ENCODE results near the gene LCE2B. TPM values are rescaled to one million over a fixed set of nuclear protein-coding genes. Genes with fewer than 3 reads are reported as not detected.

LCE2B gene
- total and polyA plus RNA-seq, 4 experiments from 2014 or later = not detected

- no peaks in the 10 kb centered on the region for H3K4me1 ChIP-seq (ENCODE audit: insufficient read depth, low read length)
- no peak overlapping the region for H3K4me3 ChIP-seq (ENCODE audit: low read length in 2 of 2)
- Mint-ChIP-seq H3K27ac (no peak overlapping the region), H3K36me3 (no peaks in the 10 kb centered on the region), H3K9me3 (no peaks in the 10 kb centered on the region), H3K27me3 (peaks cover 21 to 24% of the 10 kb centered on the region in 2 donors), H3K4me1 (no peaks in the 10 kb centered on the region), H3K4me3 (no peak overlapping the region)
- H3K9me3 ChIP-seq (ENCODE audit: control insufficient read depth in 1 of 2, low read length in 2 of 2) = no peaks in the 10 kb centered on the region
- H3K27ac ChIP-seq (ENCODE audit: low read depth, low read length) = no peak overlapping the region
- POLR2A ChIA-PET (ENCODE audit: partially characterized antibody) = no interaction called here
- no peak for DNase-seq
- CTCF ChIA-PET (ENCODE audit: partially characterized antibody) = no interaction called here
- intact Hi-C loops (cut with micrococcal nuclease) = no loop called here
- H3K36me3 ChIP-seq (ENCODE audit: insufficient read depth, low read length) = no peaks in the 10 kb centered on the region
- H3K27me3 ChIP-seq (ENCODE audit: insufficient read depth, low read length) = no peaks in the 10 kb centered on the region
Measured at GRCh38 chr1:152681616-152682015, 4.3 kb upstream of the LCE2B start.

DNA sequence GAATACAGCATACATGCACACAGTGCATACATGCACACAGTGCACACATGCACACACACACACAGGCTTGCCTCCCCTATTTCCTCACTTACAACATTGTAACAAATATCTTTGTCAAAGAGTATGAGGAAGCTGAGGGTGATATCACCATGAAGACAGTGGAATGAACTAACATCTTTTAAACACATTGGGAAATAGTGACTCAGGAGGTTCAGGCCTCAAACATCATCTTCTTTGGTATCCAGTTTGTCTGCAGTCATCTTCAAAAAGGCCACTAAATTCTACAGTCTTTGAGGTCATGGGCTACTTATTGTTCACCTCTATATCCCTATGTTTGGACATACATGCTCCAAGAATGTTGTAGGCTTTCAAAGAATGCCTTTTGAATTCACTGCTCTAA is 2.1 kb upstream of the LCE2B start:
- H3K4me1 Mint-ChIP-seq = no peaks in the 10 kb centered on the region
- Histone ChIP-seq H3K27me3 (ENCODE audit: insufficient read depth, low read length) (no peaks in the 10 kb centered on the region), H3K4me3 (ENCODE audit: low read length in 2 of 2) (no peak overlapping the region), H3K27ac (ENCODE audit: low read depth, low read length) (no peak overlapping the region), H3K4me1 (ENCODE audit: insufficient read depth, low read length) (no peaks in the 10 kb centered on the region), H3K9me3 (ENCODE audit: control insufficient read depth in 1 of 2, low read length in 2 of 2) (no peaks in the 10 kb centered on the region), H3K36me3 (ENCODE audit: insufficient read depth, low read length) (no peaks in the 10 kb centered on the region)
- no peaks in the 10 kb centered on the region for H3K36me3 Mint-ChIP-seq
- peaks cover 10 to 34% of the 10 kb centered on the region in 2 donors for H3K27me3 Mint-ChIP-seq
- no peak overlapping the region for H3K4me3 Mint-ChIP-seq
- DNase-seq = no peak
- intact Hi-C loops (cut with micrococcal nuclease) = no loop called here
- H3K9me3 Mint-ChIP-seq = peaks cover 0 to 2% (median 0%) of the 10 kb centered on the region in 8 donors
- POLR2A ChIA-PET (ENCODE audit: partially characterized antibody) = no interaction called here
- H3K27ac Mint-ChIP-seq = no peak overlapping the region
- CTCF ChIA-PET (ENCODE audit: partially characterized antibody) = no interaction called here

DNA sequence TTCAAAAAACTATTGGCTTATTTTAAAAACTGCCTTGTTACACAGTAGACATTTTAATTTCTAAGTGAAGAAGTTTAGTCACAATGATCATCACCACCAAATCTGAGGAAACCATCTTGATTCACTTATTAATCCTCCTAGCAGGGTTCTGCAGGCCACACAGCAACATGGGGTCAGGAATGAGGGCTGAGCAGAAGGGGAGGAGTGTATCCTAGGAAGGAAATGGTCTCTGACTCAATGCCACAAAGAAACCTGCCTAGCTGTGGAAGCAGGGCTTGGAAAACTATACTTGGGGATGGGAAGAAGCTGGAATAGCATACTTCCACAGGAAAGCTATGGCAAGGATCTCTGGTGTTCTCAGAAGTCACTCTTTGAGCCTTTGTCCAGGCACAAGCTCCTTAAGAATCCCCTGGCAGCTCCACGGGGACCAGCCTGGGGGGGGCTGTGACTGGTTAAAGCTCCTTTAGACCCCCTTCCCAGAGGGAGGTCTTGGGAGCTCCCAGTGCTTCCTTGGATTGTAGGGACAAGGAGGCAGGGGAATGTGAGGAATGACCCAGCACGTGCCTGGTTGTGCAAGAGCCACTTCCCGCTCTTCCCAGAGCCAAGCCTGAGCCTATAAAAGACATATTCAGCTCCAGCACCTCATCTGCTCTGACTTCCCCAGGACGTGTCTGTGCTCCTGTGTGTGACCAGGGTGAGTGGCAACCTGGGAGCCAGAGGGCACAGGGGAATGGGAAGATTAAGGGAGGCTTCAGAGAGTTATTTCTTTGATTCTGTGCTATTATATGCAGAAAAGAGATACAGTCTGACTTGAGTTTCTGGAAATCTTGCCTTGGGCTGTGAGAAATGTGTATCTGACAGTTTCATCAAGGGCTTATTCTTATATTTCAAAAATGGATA is 12.0 kb downstream of the LCE2B start, which contains the start of gene LCE2A:
TSS of gene LCE2A (plus strand) at position 645 of the 900 bp plus-strand sequence. CDS start 557 bp downstream, outside the sequence.
- Histone ChIP-seq H3K27ac (ENCODE audit: low read depth, low read length) (no peak within 1 kb of the TSS), H3K4me1 (ENCODE audit: insufficient read depth, low read length) (no peaks in the 10 kb centered on the region), H3K27me3 (ENCODE audit: insufficient read depth, low read length) (no peaks in the 10 kb centered on the region), H3K4me3 (ENCODE audit: low read length in 2 of 2) (no peak within 1 kb of the TSS), H3K9me3 (ENCODE audit: control insufficient read depth in 1 of 2, low read length in 2 of 2) (no peaks in the 10 kb centered on the region), H3K36me3 (ENCODE audit: insufficient read depth, low read length) (no peaks in the 10 kb centered on the region)
- Mint-ChIP-seq H3K27me3 (peaks cover 7 to 11% of the 10 kb centered on the region in 2 donors), H3K4me1 (no peaks in the 10 kb centered on the region), H3K36me3 (no peaks in the 10 kb centered on the region), H3K27ac (no peak within 1 kb of the TSS), H3K4me3 (no peak within 1 kb of the TSS), H3K9me3 (peaks cover 0 to 5% (median under 1%) of the 10 kb centered on the region in 8 donors)
- ChIA-PET CTCF (ENCODE audit: partially characterized antibody) (interaction anchor here (0.5 to 1.1 kb wide), 2 partner anchors 11 to 44 kb away, joined by 4 read pairs; partner anchors contain the start of gene LCE4A), POLR2A (ENCODE audit: partially characterized antibody) (no interaction called here)
- DNase-seq = no peak
- intact Hi-C loops (cut with micrococcal nuclease) = no loop called here

GRCh38 chr1:152699746-152700145 is 13.8 kb downstream of the LCE2B start:
- Histone ChIP-seq H3K9me3 (ENCODE audit: control insufficient read depth in 1 of 2, low read length in 2 of 2) (no peaks in the 10 kb centered on the region), H3K4me1 (ENCODE audit: insufficient read depth, low read length) (no peaks in the 10 kb centered on the region), H3K27me3 (ENCODE audit: insufficient read depth, low read length) (no peaks in the 10 kb centered on the region), H3K4me3 (ENCODE audit: low read length in 2 of 2) (no peak overlapping the region), H3K36me3 (ENCODE audit: insufficient read depth, low read length) (no peaks in the 10 kb centered on the region), H3K27ac (ENCODE audit: low read depth, low read length) (no peak overlapping the region)
- Mint-ChIP-seq H3K4me1 (no peaks in the 10 kb centered on the region), H3K36me3 (no peaks in the 10 kb centered on the region), H3K9me3 (peaks cover 0 to 5% (median 0%) of the 10 kb centered on the region in 8 donors), H3K27ac (no peak overlapping the region), H3K4me3 (no peak overlapping the region), H3K27me3 (peaks cover 6 to 7% of the 10 kb centered on the region in 2 donors)
- DNase-seq = no peak
- CTCF ChIA-PET (ENCODE audit: partially characterized antibody) = no interaction called here
- POLR2A ChIA-PET (ENCODE audit: partially characterized antibody) = no interaction called here
- intact Hi-C loops (cut with micrococcal nuclease) = no loop called here

GRCh38 chr1:152707860-152708259 is 21.9 kb downstream of the LCE2B start, which contains the start of gene LCE4A:
Gene LCE4A (plus strand): TSS chr1:152708160. CDS start chr1:152709076, 916 bp downstream.
- H3K36me3 ChIP-seq (ENCODE audit: insufficient read depth, low read length) = no peaks in the 10 kb centered on the region
- no peak within 1 kb of the TSS for H3K4me3 ChIP-seq (ENCODE audit: low read length in 2 of 2)
- CTCF ChIA-PET (ENCODE audit: partially characterized antibody) = interaction anchor here (1.4 kb wide), 1 partner anchor 10 kb away, joined by 4 read pairs; the partner anchor contains the start of gene LCE2A
- no peaks in the 10 kb centered on the region for H3K27me3 ChIP-seq (ENCODE audit: insufficient read depth, low read length)
- Mint-ChIP-seq H3K27ac (no peak within 1 kb of the TSS), H3K27me3 (peaks cover 21 to 23% of the 10 kb centered on the region in 2 donors), H3K9me3 (peaks cover 0 to 6% (median 3%) of the 10 kb centered on the region in 8 donors), H3K4me1 (no peaks in the 10 kb centered on the region), H3K4me3 (no peak within 1 kb of the TSS), H3K36me3 (no peaks in the 10 kb centered on the region)
- POLR2A ChIA-PET (ENCODE audit: partially characterized antibody) = no interaction called here
- no peaks in the 10 kb centered on the region for H3K4me1 ChIP-seq (ENCODE audit: insufficient read depth, low read length)
- H3K9me3 ChIP-seq (ENCODE audit: control insufficient read depth in 1 of 2, low read length in 2 of 2) = no peaks in the 10 kb centered on the region
- H3K27ac ChIP-seq (ENCODE audit: low read depth, low read length) = no peak within 1 kb of the TSS
- intact Hi-C loops (cut with micrococcal nuclease) = no loop called here
- DNase-seq = no peak

- H3K27me3 ChIP-seq (ENCODE audit: insufficient read depth, low read length) = no peaks in the 10 kb centered on the region
- ChIA-PET CTCF (ENCODE audit: partially characterized antibody) (no interaction called here), POLR2A (ENCODE audit: partially characterized antibody) (no interaction called here)
- H3K27me3 Mint-ChIP-seq = peaks cover 8 to 9% of the 10 kb centered on the region in 2 donors
- H3K36me3 ChIP-seq (ENCODE audit: insufficient read depth, low read length) = no peaks in the 10 kb centered on the region
- H3K27ac ChIP-seq (ENCODE audit: low read depth, low read length) = no peak overlapping the region
- H3K9me3 ChIP-seq (ENCODE audit: control insufficient read depth in 1 of 2, low read length in 2 of 2) = no peaks in the 10 kb centered on the region
- DNase-seq = no peak
- H3K4me3 ChIP-seq (ENCODE audit: low read length in 2 of 2) = no peak overlapping the region
- intact Hi-C loops (cut with micrococcal nuclease) = no loop called here
- peaks cover 0 to 17% (median 2%) of the 10 kb centered on the region in 8 donors for H3K9me3 Mint-ChIP-seq
- H3K4me1 ChIP-seq (ENCODE audit: insufficient read depth, low read length) = no peaks in the 10 kb centered on the region
- no peaks in the 10 kb centered on the region for H3K4me1 Mint-ChIP-seq
- no peak overlapping the region for H3K4me3 Mint-ChIP-seq
- no peak overlapping the region for H3K27ac Mint-ChIP-seq
- H3K36me3 Mint-ChIP-seq = no peaks in the 10 kb centered on the region
Measured at GRCh38 chr1:152718238-152718637, 32.3 kb downstream of the LCE2B start.

DNA sequence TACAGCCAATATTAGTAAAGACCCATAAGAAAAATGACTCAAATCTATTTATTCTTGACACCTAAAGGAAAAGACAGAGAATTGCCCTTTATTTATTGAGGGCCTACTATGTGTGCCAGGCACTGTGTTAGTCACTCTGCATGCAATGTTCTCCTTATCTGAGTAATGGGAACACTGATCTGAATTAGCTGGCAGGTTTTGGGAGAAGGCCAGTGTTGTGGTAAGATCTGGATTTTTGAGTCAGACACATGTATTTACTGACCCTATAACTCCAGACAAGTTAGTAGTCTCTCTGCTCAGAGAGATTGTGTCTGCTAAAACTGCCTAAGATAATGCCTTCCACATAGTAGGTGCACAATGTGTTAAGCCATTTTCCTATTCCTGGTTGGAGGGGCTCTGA is 39.3 kb downstream of the LCE2B start:
- Mint-ChIP-seq H3K27me3 (peaks cover 3 to 6% of the 10 kb centered on the region in 2 donors), H3K9me3 (no peaks in the 10 kb centered on the region), H3K27ac (no peak overlapping the region), H3K4me1 (no peaks in the 10 kb centered on the region), H3K4me3 (no peak overlapping the region), H3K36me3 (no peaks in the 10 kb centered on the region)
- Histone ChIP-seq H3K27me3 (ENCODE audit: insufficient read depth, low read length) (no peaks in the 10 kb centered on the region), H3K4me1 (ENCODE audit: insufficient read depth, low read length) (no peaks in the 10 kb centered on the region), H3K9me3 (ENCODE audit: control insufficient read depth in 1 of 2, low read length in 2 of 2) (no peaks in the 10 kb centered on the region), H3K36me3 (ENCODE audit: insufficient read depth, low read length) (no peaks in the 10 kb centered on the region), H3K4me3 (ENCODE audit: low read length in 2 of 2) (no peak overlapping the region), H3K27ac (ENCODE audit: low read depth, low read length) (no peak overlapping the region)
- POLR2A ChIA-PET (ENCODE audit: partially characterized antibody) = no interaction called here
- intact Hi-C loops (cut with micrococcal nuclease) = no loop called here
- CTCF ChIA-PET (ENCODE audit: partially characterized antibody) = no interaction called here
- no peak for DNase-seq
